ENCODE results near the gene MZT2B. TPM values are rescaled to one million over a fixed set of nuclear protein-coding genes. Genes with fewer than 3 reads are reported as not detected.
"Not testable (repeated sequence)": the region's sequence is repeated elsewhere in the genome, so short reads cannot be mapped to it uniquely, and the experiment has no call there.

The MZT2B gene, protein sequence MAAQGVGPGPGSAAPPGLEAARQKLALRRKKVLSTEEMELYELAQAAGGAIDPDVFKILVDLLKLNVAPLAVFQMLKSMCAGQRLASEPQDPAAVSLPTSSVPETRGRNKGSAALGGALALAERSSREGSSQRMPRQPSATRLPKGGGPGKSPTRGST
- total RNA-seq = 290 and 369 TPM in 2 replicates

DNA sequence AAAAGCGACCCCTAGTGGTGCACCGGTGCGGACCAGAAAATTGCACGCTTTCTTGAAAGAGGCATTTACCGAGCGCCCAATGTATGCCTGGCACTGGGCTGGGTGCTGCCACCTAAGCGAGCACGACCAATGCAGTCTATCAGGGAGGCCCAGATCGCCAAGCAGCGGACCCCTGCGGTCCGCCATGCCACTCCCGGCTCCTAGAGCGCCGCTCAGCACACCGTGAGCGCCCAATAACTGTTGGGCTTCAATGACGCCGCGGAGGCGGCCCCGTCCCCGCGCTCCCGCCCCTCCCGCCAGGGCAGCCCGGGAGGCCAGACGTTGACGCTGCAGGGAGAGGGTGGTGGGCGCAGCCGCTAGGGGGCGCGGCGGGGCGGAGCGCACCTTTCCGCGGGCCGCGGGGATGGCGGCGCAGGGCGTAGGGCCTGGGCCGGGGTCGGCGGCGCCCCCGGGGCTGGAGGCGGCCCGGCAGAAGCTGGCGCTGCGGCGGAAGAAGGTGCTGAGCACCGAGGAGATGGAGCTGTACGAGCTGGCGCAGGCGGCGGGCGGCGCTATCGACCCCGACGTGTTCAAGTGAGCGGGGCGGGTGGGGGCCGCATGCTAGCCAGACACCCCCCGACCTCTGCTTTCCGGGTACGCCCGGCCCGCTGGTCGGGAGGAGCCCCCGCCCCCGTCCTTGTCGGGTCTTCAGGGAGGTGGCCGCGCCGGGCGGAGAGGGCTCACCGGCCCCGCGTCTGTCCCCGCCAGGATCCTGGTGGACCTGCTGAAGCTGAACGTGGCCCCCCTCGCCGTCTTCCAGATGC, at the start of gene MZT2B:
Gene MZT2B (plus strand): TSS at position 383 of the 803 bp plus-strand sequence. CDS start 21 bp downstream, at position 404.
- not testable (repeated sequence) for DNase-seq (ENCODE audit: low read depth)
- TF ChIP-seq, protein P1, sequence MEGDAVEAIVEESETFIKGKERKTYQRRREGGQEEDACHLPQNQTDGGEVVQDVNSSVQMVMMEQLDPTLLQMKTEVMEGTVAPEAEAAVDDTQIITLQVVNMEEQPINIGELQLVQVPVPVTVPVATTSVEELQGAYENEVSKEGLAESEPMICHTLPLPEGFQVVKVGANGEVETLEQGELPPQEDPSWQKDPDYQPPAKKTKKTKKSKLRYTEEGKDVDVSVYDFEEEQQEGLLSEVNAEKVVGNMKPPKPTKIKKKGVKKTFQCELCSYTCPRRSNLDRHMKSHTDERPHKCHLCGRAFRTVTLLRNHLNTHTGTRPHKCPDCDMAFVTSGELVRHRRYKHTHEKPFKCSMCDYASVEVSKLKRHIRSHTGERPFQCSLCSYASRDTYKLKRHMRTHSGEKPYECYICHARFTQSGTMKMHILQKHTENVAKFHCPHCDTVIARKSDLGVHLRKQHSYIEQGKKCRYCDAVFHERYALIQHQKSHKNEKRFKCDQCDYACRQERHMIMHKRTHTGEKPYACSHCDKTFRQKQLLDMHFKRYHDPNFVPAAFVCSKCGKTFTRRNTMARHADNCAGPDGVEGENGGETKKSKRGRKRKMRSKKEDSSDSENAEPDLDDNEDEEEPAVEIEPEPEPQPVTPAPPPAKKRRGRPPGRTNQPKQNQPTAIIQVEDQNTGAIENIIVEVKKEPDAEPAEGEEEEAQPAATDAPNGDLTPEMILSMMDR (conservative IDR thresholded peaks at IDR 0.05; ENCODE audit: low read depth, low read length) = peak; percentile 58
- peak within 1 kb of the TSS; percentile 94 for H3K4me3 ChIP-seq (ENCODE audit: low read depth, low read length)

DNA sequence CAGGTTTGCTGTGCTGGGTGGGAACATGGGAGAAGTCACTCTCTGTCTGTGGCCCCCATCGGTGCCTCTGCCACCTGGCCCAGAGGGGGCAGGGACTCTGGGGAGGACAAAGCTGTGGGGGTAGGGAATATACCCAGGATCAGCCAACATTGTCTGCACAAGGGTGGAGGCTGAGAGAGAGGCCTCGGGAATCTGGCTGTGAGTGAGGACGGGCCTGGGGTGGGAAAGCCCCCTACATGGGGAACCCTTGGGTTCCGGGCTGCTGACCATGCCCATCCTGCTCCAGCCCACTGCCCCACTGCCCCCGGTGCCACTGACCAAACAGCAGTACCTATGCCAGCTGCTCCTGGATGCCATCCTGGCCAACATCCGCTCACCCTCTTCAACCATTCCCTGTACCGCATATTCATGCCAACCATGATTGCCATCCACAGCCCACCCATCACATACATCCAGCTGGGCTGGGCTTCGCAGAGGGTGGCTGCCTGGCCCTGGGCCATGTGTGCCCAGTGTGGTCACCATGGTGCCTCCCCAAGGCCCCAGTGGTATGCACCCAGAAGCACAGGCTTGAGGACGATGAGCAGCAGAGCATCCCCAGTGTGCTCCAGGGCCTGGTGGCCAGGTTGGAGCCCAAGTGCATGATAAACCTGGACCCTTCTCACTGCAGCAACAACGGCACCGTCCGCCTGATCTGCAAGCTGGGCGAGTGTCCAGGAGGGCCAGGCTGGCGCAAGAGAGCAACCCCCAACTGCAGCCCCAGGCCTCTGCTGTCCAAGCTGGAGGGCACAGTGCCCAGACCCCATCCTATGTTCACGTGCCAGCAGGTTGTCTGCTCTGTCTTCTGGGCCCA, 46.1 kb upstream of the MZT2B start:
- H3K4me3 ChIP-seq (ENCODE audit: low read depth, low read length) = no peak overlapping the region
- DNase-seq (ENCODE audit: low read depth) = no peak
- TF ChIP-seq, protein P1 (conservative IDR thresholded peaks at IDR 0.05; ENCODE audit: low read depth, low read length) = no peak

DNA sequence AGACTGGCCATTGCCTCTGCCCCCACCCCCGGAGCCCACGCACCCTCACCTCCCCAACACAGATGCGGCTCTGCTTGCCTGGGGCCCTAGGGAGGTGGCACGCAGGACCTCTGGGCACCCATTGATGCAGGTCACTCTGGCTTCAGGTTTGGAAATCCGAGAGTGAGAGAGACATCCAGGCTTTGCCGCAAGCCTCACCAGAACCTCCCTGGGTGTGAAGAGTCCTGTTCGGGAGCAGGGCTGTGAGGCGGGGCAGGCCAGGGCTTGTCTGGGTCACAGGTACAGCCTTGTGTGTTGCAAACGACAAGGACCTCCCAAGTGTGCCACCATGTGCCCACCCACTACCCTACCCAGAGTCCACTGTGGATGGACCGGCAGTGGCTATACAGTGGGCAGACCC, 45.5 kb upstream of the MZT2B start:
- DNase-seq (ENCODE audit: low read depth); H3K4me3 ChIP-seq (ENCODE audit: low read depth, low read length): not testable (repeated sequence)

DNA sequence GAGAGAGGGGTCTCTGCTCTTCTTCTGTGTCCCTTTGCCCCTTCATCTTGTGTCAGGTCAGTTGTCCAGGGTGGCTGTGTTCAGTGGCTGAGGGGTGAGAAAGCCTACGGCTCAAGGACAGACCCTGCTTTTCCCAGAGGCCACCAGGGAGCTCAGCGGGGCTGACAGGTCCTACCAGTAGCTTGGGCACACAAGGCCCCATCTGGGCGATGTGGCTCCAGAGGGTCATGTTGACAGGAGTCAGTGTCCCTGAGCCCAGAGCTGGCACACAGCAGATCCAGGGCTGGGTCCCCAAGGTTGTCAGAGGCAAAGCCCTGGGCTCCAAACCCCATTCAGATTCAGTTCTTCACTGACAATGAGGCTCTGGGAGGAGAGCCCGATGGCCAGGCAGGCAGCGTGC, 44.9 kb upstream of the MZT2B start:
- H3K4me3 ChIP-seq (ENCODE audit: low read depth, low read length); DNase-seq (ENCODE audit: low read depth): not testable (repeated sequence)

DNA sequence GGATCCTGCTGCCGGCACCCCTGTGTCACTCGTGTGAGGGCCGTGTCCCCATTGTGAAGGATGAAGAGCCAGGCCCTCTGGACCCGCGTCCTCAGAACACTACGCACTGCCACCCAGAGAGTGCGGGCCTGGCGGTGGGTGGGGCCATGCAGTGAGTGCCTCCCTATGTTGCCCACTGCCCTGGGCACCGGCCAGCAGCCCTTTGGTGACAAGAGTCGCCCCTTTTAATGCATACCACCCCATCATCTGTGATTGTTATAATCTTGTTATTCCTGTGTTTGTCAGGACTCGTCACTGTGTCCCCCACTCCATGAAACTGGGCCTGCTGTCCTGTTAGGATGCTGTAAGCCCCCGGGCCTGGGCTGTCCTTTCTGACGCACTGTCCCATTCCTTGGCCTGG, 43.7 kb upstream of the MZT2B start:
- not testable (repeated sequence) for H3K4me3 ChIP-seq (ENCODE audit: low read depth, low read length); DNase-seq (ENCODE audit: low read depth)

DNA sequence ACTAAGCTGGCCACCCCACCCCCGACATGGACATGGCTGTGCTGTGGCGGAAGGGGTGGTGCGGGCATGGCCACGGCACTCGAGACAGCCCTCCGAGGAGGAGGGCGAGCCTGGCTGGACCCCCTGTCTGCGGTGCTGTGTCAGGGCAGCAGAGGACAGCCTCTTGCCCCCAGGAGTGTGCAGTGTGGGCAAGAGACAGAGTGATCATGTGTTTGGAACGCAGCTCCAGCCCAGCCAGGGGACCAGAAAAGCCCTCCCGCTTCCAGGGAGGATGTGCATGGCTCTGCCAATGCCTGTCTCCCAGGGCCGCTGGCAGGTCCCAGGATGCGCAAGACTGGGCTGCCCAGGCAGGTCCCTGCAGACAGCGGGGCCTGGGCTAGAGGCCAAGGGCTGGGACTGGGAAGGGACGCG, 43.2 kb upstream of the MZT2B start:
- DNase-seq (ENCODE audit: low read depth); H3K4me3 ChIP-seq (ENCODE audit: low read depth, low read length): not testable (repeated sequence)

DNA sequence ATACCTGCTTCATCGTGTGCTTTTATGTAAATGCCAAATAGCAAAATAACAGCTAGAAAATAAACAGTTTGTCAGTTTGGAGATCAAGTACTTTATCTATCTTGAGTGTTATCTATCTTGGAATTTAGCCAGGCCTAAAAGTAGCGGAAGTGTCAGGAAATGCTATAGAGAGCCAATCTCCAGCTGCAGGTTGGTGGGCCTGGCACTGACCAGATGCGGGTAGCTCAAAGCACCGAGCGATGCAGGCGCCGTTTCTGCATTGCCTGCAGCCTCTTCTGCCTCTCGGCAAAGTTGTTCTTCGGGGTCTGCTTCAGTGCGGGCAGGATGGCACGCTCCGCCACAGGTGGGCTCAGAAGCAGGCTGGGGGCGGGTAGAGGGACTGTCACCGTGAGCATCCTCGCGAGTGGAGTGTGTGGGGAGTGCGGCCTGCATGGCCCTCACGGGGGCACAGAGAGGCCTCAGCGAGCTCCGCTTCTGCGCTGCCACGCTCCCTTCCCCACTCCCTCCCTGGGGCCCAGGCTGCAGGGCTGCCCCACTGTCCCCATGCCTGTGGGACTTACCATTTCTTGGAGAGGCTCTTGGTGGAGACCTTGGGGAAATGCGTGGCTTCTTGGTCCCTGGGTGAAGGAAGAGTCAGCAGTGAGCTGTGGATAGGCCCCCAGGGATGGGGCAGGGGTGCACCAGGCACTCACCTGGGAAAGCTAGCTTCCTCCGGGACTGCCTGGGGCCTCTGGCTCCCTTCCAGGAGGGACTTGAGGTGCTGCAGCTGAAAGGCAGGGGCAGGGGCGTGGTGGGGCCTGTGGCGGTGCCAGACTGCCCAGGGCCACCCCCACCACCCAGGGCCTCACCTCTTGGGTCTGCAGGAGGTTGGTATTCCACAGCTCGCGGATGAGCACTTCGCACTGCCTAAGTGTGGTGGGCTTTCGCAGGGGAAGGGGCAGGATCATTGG, 42.5 kb upstream of the MZT2B start:
- not testable (repeated sequence) for H3K4me3 ChIP-seq (ENCODE audit: low read depth, low read length); DNase-seq (ENCODE audit: low read depth)

DNA sequence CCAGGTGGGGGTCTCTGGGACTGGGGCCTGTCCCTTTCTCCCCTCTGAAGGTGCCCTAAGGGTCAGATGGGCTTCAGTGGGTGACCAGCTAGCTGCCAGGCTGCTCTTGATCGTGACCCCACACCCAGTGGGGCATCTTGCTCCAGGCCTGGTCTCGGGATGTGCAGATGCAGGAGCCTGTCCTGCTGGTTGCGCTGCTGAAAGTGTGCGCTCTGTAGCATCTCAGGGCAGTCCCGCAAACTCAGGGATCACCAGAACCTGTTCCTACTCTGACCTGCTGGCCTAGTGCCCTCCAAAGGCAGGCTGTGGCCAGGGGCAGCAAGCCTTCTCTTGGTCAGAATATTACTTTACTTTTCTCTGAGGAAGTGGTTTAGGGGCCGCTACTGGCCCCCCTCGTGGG, 41.5 kb upstream of the MZT2B start:
- DNase-seq (ENCODE audit: low read depth); H3K4me3 ChIP-seq (ENCODE audit: low read depth, low read length): not testable (repeated sequence)

DNA sequence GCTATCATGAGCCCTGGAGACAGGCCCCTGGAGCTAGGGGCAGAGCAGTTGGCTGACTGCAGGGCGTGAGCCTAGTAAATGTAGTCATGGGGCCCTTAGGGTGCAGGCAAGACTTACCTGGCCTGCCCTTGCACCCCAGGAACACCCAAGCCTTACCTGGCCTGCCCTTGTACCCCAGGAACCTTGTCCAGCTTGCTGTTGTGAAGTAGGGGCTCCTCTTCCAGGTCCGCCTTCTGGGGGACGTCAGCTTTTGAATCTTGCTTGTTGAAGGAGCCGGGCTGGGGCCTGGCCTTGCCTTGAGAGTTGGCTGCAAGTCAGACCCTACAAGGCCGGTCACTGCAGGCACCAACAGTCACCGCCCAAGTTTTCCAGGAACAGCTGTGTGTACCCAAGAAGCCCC, 41.1 kb upstream of the MZT2B start:
- not testable (repeated sequence) for H3K4me3 ChIP-seq (ENCODE audit: low read depth, low read length); DNase-seq (ENCODE audit: low read depth)

DNA sequence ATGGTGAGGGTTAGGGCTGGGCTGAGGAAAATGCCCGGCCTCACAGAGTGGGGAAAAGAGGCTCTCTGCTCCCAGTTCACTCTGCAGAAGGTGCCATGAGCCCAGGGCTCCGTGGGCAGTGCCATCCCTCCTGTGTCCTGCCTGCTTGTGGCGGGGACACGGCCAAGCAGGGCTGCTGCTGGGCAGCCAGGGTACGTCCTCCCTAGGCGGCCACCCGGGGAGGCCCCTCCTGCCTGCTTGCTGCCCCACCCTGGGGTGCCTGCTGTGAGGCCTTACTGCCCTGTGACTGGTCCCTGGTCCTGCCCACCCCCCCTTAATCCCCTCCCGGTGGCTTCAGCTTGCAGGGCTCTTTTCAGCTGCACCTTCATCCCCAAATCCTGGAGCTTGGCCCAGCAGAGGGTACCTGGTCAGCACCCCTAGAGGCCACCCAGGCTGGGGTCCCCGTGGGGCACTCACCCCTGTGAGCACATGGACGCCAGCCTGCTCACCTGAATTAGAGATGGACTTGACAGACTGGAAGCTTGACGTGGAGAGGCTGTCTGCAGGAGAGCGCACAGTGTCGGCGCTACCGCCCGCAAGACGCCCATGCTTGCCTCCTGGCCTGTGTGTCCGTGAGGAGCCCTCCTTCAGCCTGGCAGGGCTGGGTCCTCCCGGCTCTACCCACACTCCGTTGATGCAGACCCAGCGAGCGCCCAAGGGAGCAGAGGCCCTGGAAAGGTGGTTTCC, 40.3 kb upstream of the MZT2B start:
- not testable (repeated sequence) for H3K4me3 ChIP-seq (ENCODE audit: low read depth, low read length); DNase-seq (ENCODE audit: low read depth)

DNA sequence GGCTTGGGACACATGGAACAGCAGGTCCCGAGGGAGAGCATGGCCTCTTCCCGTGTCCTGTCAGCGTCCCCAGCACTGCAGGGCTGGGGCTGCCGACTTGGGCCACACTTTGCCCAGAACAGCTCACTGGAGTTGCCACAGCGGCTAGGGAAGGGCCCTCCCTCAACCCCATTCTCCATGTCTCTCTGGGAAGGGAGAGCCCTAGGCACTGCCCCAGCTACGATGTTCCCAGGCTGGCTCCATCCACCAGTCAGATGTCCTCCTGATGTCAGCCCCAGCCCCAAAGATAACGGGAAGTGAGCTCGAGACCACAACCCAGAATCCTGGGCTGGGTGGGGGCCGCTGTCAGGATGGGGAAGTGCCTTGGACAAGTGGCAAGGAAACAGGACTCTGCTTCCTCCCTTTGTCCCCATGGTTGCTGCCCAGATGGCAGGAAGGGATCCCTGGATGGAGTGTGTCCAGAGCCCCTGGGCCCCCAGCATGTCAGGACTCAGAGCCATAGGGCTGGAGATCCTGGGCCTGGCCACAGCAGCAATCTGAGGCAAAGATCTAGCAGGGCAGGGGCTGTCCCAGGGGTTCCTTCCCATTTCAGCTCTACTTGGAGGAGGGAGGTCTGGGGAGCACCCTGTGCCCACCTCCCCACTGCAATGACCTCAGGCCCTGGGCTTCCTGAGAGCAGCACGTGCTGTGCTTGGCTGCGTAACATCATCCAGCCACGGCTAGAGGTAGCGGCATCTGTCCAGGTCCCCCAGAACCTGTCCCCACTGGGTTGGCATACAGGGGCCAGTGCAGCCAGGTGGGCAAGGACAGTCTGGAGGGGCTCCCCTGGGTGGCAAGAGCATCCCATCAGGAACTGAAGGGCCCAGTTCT, 39.4 kb upstream of the MZT2B start:
- H3K4me3 ChIP-seq (ENCODE audit: low read depth, low read length); DNase-seq (ENCODE audit: low read depth): not testable (repeated sequence)

DNA sequence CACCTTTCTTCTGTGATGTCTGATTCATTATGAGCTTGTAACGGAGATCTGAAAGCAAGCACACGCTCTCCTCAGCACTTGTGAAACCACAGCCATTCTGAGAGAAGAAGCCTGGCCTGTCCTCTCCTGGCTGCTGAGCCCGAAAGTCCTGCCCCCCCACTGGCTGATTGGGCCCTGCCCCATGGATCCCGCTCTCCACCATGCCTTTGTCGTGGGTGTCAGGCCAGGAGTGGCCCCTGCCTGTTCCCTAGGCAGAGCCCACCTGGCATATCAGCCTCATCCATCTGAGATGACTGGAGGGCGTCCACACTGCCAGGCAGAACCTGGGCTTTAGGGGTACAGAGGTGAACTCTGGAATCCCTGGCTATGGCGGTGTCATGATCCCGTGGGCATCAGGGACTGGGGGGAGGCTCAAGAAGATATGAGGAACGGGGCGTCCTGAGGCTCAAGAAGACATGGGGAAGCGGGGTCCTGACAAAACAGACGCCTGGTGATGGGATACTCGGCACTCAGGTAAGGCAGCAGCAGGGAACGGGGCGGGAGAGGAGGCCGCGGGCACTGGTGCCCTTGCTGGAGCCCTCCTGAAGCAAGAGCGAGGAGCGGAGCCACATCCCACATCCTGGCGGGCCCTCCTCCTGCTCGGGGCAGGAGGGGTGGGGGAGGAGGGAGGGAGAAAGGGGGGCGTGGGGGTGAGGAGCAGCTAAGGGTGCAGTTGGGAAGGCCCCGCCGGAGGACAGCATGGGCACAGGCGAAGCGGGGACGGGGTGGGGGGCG, 38.6 kb upstream of the MZT2B start:
- H3K4me3 ChIP-seq (ENCODE audit: low read depth, low read length) = not testable (repeated sequence)

DNA sequence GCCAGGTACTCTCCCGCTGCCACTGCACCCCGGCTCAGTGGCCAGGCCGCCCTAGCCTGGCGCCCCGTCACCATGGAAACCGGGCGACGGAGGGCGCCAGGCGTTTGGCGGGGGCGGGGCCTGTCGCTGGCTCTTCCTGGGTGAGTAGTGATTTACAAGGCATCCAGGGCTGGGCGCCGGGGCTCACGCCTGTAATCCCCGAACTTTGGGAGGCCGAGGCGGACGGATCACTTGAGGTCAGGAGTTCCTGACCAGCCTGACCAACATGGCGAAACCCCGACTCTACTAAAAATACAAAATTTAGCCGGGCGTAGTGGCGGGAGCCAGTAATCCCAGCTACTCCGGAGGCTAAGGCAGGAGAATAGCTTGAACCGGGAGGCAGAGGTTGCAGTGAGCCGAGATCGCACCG, 37.1 kb upstream of the MZT2B start, which contains the start of gene CCDC74B:
Gene CCDC74B (minus strand): TSS at position 107 of the 409 bp plus-strand sequence. CDS start 116 bp downstream, outside the sequence.
- peak within 1 kb of the TSS; percentile 46 for H3K4me3 ChIP-seq (ENCODE audit: low read depth, low read length)
- DNase-seq (ENCODE audit: low read depth) = not testable (repeated sequence)

More for the DNA sequence above, 38.6 kb upstream of the MZT2B start:
- DNase-seq (ENCODE audit: low read depth) = not testable (repeated sequence)
